GM19455 (cell line): ENCODE data around the gene HMX1.

Experiments used
- ATAC-seq: cut with Tn5 transposase; IDR thresholded peaks from one replicate; pipeline ENCODE4 v1.9.1; 2021; ENCODE audit not compliant: unreplicated experiment

HMX1 gene

GRCh38 chr4:8820178-8821102 is 51.2 kb downstream of the HMX1 start:
- no peak for ATAC-seq

- ATAC-seq = no peak
These were observed 52.0 kb downstream of the HMX1 start for GRCh38 chr4:8819473-8820177.

GRCh38 chr4:8819019-8819418 is 52.6 kb downstream of the HMX1 start:
- no peak for ATAC-seq

- no peak for ATAC-seq
These were observed 53.4 kb downstream of the HMX1 start for GRCh38 chr4:8818063-8818881.

- no peak for ATAC-seq
These were observed 53.9 kb downstream of the HMX1 start for GRCh38 chr4:8817813-8818062.

- ATAC-seq = no peak
These were observed 54.4 kb downstream of the HMX1 start for GRCh38 chr4:8817096-8817812.
